SK-N-SH treated with all-trans-retinoic acid at 6 μM for 48 hours (cell line): ENCODE data around the gene TMPRSS11D.
A peak's percentile ranks its signal among the peaks of the same experiment; 100 is the strongest.

ENCODE experiments used
- ARNTL ChIP-seq: fragments of 450-650 bp; formaldehyde crosslinking; IDR thresholded peaks from 2 replicates; pipeline ENCODE4 v1.5.0; 2020; ENCODE audit warnings: low read depth, mild to moderate bottlenecking, moderate library complexity, borderline replicate concordance
- CREB5 ChIP-seq: fragments of 250-450 bp; sonication (Bioruptor Pico); IDR thresholded peaks from 2 replicates; pipeline ENCODE4 v1.5.1; 2020; ENCODE audit warnings: low read depth, mild to moderate bottlenecking, moderate library complexity
- CSDC2 ChIP-seq: fragments of 250-450 bp; sonication (Bioruptor Pico); IDR thresholded peaks from 2 replicates; pipeline ENCODE4 v1.5.0; 2020; ENCODE audit warnings: mild to moderate bottlenecking, moderate library complexity
- ESRRG ChIP-seq: fragments of 250-450 bp; sonication (Bioruptor Pico); IDR thresholded peaks from 2 replicates; pipeline ENCODE4 v1.6.1; 2021; ENCODE audit warnings: mild to moderate bottlenecking
- GLIS3 ChIP-seq: fragments of 250-450 bp; sonication (Bioruptor Pico); IDR thresholded peaks from 2 replicates; pipeline ENCODE4 v1.5.0; 2020; ENCODE audit warnings: mild to moderate bottlenecking, moderate library complexity
- ISL1 ChIP-seq: fragments of 250-450 bp; sonication (Bioruptor Pico); IDR thresholded peaks from 2 replicates; pipeline ENCODE4 v2.1.2; 2022; ENCODE audit warnings: mild to moderate bottlenecking, moderate library complexity
- PATZ1 ChIP-seq: fragments of 250-450 bp; sonication (Bioruptor Pico); IDR thresholded peaks from 2 replicates; pipeline ENCODE4 v1.8.0; 2020; ENCODE audit warnings: mild to moderate bottlenecking, moderate library complexity, borderline replicate concordance
- POU6F1 ChIP-seq: fragments of 250-450 bp; sonication (Bioruptor Pico); IDR thresholded peaks from 2 replicates; pipeline ENCODE4 v1.8.0; 2021; ENCODE audit warnings: low read depth, mild to moderate bottlenecking, moderate library complexity, borderline replicate concordance
- PPARA ChIP-seq: fragments of 250-450 bp; sonication (Bioruptor Pico); IDR thresholded peaks from 2 replicates; pipeline ENCODE4 v1.5.0; 2020; ENCODE audit warnings: mild to moderate bottlenecking, borderline replicate concordance
- TSHZ2 ChIP-seq: fragments of 250-450 bp; sonication (Bioruptor Pico); IDR thresholded peaks from 2 replicates; pipeline ENCODE4 v1.5.0; 2020; ENCODE audit warnings: mild to moderate bottlenecking, moderate library complexity
- ZFP3 ChIP-seq: fragments of 250-450 bp; sonication (Bioruptor Pico); IDR thresholded peaks from 2 replicates; pipeline ENCODE4 v1.5.0; 2020; ENCODE audit warnings: mild to moderate bottlenecking, moderate library complexity
- ZFP30 ChIP-seq: fragments of 450-650 bp; formaldehyde crosslinking; IDR thresholded peaks from 2 replicates; pipeline ENCODE4 v1.5.0; 2022; ENCODE audit warnings: mild to moderate bottlenecking, moderate library complexity
- ZNF70 ChIP-seq: fragments of 450-650 bp; formaldehyde crosslinking; IDR thresholded peaks from 2 replicates; pipeline ENCODE4 v1.5.0; 2020; ENCODE audit warnings: mild to moderate bottlenecking, moderate library complexity
- ZNF8 ChIP-seq: fragments of 450-650 bp; formaldehyde crosslinking; IDR thresholded peaks from 2 replicates; pipeline ENCODE4 v1.5.0; 2020; ENCODE audit warnings: mild to moderate bottlenecking, moderate library complexity

GRCh38 chr4:67909905-67910584 lies 26.2 kb upstream of the TMPRSS11D start:
- TF ChIP-seq TSHZ2 (no peak), PPARA (CRISPR knock-in tag) (no peak), ARNTL (CRISPR knock-in tag) (no peak), ZNF8 (CRISPR knock-in tag) (no peak), ZNF70 (CRISPR knock-in tag) (no peak), ISL1 (peak; percentile 44; the same call in 1 of the 2 replicates), CREB5 (CRISPR knock-in tag) (no peak), PATZ1 (no peak), ZFP3 (CRISPR knock-in tag) (no peak), POU6F1 (CRISPR knock-in tag) (no peak), GLIS3 (no peak), ZFP30 (CRISPR knock-in tag) (no peak), ESRRG (CRISPR knock-in tag) (no peak), CSDC2 (CRISPR knock-in tag) (no peak)
